HG02840 (cell line): ENCODE data around the gene ALDH7A1.
"Not testable (repeated sequence)": the region's sequence is repeated elsewhere in the genome, so short reads cannot be mapped to it uniquely, and the experiment has no call there.

ENCODE experiments used
- ATAC-seq: cut with Tn5 transposase; IDR thresholded peaks from one replicate; pipeline ENCODE4 v1.9.1; 2021; ENCODE audit warnings: mild to moderate bottlenecking, moderate library complexity, moderate number of reproducible peaks; ENCODE audit not compliant: unreplicated experiment, low FRiP score

The ALDH7A1 gene

GRCh38 chr5:126536874-126537273, 58.1 kb downstream of the ALDH7A1 start:
- ATAC-seq = no peak

- ATAC-seq = no peak
Measured at GRCh38 chr5:126535856-126536545, 59.0 kb downstream of the ALDH7A1 start.

GRCh38 chr5:126534553-126534952, 60.5 kb downstream of the ALDH7A1 start:
- ATAC-seq = no peak

GRCh38 chr5:126531543-126532120, 63.4 kb downstream of the ALDH7A1 start:
- ATAC-seq = no peak

GRCh38 chr5:126527892-126528291, 67.1 kb downstream of the ALDH7A1 start:
- ATAC-seq = no peak

GRCh38 chr5:126527158-126527557, 67.9 kb downstream of the ALDH7A1 start:
- ATAC-seq = no peak

GRCh38 chr5:126526493-126526892, 68.5 kb downstream of the ALDH7A1 start:
- no peak for ATAC-seq

- no peak for ATAC-seq
Measured at GRCh38 chr5:126525630-126526245, 69.3 kb downstream of the ALDH7A1 start.

- ATAC-seq = no peak
Measured at GRCh38 chr5:126523818-126524510, 71.1 kb downstream of the ALDH7A1 start.

- no peak for ATAC-seq
Measured at GRCh38 chr5:126521130-126521529, 73.9 kb downstream of the ALDH7A1 start.

GRCh38 chr5:126520593-126520953, 74.4 kb downstream of the ALDH7A1 start:
- no peak for ATAC-seq

GRCh38 chr5:126519637-126520592, 75.1 kb downstream of the ALDH7A1 start:
- no peak for ATAC-seq

GRCh38 chr5:126519223-126519622, 75.8 kb downstream of the ALDH7A1 start:
- not testable (repeated sequence) for ATAC-seq

GRCh38 chr5:126516852-126517251, 78.2 kb downstream of the ALDH7A1 start:
- no peak for ATAC-seq

- no peak for ATAC-seq
Measured at GRCh38 chr5:126516133-126516532, 78.9 kb downstream of the ALDH7A1 start.

- ATAC-seq = no peak
Measured at GRCh38 chr5:126515337-126515736, 79.7 kb downstream of the ALDH7A1 start.

GRCh38 chr5:126514558-126515141, 80.4 kb downstream of the ALDH7A1 start:
- no peak for ATAC-seq

- no peak for ATAC-seq
Measured at GRCh38 chr5:126514131-126514557, 80.9 kb downstream of the ALDH7A1 start.

GRCh38 chr5:126513703-126514102, 81.3 kb downstream of the ALDH7A1 start:
- ATAC-seq = no peak

GRCh38 chr5:126513302-126513701, 81.7 kb downstream of the ALDH7A1 start:
- ATAC-seq = no peak
